ENCODE results near the gene DZANK1. TPM values are rescaled to one million over a fixed set of nuclear protein-coding genes. Genes with fewer than 3 reads are reported as not detected.

The DZANK1 gene
- total RNA-seq, 3 donors from 2014 or later: 2.6 to 14.8 (median 6.9) TPM

DNA sequence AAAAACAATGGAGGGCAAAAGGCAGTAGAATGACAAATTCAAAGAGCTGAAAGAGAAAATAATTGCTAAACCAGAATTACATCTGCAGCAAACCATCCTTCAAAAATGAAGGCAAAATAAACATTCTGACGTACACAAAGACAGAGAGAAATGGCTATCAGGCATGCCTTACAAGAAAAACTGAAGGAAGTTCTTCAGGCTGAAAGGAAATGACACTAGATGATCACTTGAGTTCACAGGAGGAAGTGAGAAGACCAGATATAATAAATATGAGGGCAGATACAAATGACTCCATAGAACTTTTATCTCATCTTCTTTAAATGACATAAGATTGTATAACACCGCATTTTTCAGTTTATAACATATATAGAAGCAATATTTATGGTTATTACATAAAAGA, 30.0 kb downstream of the DZANK1 start:
- no peaks in the 10 kb centered on the region for H3K36me3 ChIP-seq
- H3K9me3 ChIP-seq: no peaks in the 10 kb centered on the region
- H3K27ac ChIP-seq: no peak overlapping the region
- H3K4me3 ChIP-seq: no peak overlapping the region
- no peaks in the 10 kb centered on the region for H3K27me3 ChIP-seq
- DNase-seq (ENCODE audit: low spot score in 2 of 2): no peak
- H3K4me1 ChIP-seq: no peaks in the 10 kb centered on the region
- no peak for TF ChIP-seq POLR2A (IDR thresholded peaks at IDR 0.05)
- TF ChIP-seq, protein P1, sequence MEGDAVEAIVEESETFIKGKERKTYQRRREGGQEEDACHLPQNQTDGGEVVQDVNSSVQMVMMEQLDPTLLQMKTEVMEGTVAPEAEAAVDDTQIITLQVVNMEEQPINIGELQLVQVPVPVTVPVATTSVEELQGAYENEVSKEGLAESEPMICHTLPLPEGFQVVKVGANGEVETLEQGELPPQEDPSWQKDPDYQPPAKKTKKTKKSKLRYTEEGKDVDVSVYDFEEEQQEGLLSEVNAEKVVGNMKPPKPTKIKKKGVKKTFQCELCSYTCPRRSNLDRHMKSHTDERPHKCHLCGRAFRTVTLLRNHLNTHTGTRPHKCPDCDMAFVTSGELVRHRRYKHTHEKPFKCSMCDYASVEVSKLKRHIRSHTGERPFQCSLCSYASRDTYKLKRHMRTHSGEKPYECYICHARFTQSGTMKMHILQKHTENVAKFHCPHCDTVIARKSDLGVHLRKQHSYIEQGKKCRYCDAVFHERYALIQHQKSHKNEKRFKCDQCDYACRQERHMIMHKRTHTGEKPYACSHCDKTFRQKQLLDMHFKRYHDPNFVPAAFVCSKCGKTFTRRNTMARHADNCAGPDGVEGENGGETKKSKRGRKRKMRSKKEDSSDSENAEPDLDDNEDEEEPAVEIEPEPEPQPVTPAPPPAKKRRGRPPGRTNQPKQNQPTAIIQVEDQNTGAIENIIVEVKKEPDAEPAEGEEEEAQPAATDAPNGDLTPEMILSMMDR (IDR thresholded peaks at IDR 0.05): no peak
- intact Hi-C loops (cut with DNase I; ENCODE audit: low total_unique reads): no loop called here

DNA sequence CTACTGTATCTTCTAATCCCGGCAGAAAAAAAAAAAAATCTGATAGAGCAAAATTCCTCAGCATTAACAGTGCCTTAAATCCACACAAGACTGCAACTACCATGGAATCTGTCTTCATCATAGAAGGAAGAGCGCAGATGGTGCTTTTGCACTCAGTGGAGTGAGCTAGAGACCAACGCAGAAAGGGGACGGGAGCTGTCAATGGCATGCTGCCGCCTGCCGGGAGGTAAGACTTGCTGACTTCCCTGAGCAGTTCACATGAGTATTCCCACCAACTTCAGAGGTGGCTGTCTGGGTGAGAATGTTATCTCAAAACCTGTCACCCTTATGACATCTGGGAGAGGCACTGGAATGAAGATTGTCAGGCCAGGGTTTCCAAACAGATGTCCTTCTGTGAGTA, 35.6 kb downstream of the DZANK1 start:
- Histone ChIP-seq H3K4me3 (no peak overlapping the region), H3K36me3 (no peaks in the 10 kb centered on the region), H3K9me3 (no peaks in the 10 kb centered on the region), H3K27ac (no peak overlapping the region), H3K27me3 (no peaks in the 10 kb centered on the region), H3K4me1 (no peaks in the 10 kb centered on the region)
- intact Hi-C loops (cut with DNase I; ENCODE audit: low total_unique reads): no loop called here
- DNase-seq (ENCODE audit: low spot score in 2 of 2): no peak
- TF ChIP-seq, protein P1 (IDR thresholded peaks at IDR 0.05): no peak
- no peak for TF ChIP-seq POLR2A (IDR thresholded peaks at IDR 0.05)

DNA sequence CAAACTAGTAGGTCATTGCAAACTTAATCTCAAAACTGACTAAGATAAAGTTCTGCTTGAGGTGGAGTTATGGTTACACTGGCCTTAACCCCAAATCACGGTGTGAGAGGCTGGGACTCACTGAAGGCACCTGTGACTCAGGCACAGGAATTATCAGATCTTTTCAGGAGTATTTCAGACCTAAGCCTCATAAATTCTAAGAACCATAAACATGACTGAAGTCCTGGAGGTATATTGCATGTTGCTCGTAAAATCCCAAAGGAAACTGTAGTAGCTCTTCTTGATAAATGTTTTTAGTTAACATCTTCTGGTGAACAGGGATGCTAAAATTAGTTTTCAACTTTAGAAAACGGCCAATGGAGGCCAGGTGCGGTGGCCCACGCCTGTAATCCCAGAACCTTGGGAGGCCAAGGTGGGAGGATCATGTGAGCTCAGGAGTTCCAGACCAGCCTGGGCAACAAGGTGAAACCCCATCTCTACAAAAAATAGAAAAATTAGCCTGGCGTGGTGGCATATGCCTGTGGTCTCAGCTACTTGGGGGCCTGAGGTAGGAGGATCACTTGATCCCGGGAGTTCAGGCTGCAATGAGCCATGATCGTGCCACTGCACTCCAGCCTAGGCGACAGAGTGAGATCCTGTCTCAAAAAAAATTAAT, 36.5 kb downstream of the DZANK1 start:
- no peaks in the 10 kb centered on the region for H3K27me3 ChIP-seq
- no peak overlapping the region for H3K4me3 ChIP-seq
- H3K27ac ChIP-seq: no peak overlapping the region
- intact Hi-C loops (cut with DNase I; ENCODE audit: low total_unique reads): no loop called here
- no peaks in the 10 kb centered on the region for H3K36me3 ChIP-seq
- DNase-seq (ENCODE audit: low spot score in 2 of 2): no peak
- H3K4me1 ChIP-seq: no peaks in the 10 kb centered on the region
- no peak for TF ChIP-seq POLR2A (IDR thresholded peaks at IDR 0.05)
- TF ChIP-seq, protein P1 (IDR thresholded peaks at IDR 0.05): no peak
- TF ChIP-seq POLR2AphosphoS5 (IDR thresholded peaks at IDR 0.05): no peak
- H3K9me3 ChIP-seq: no peaks in the 10 kb centered on the region

DNA sequence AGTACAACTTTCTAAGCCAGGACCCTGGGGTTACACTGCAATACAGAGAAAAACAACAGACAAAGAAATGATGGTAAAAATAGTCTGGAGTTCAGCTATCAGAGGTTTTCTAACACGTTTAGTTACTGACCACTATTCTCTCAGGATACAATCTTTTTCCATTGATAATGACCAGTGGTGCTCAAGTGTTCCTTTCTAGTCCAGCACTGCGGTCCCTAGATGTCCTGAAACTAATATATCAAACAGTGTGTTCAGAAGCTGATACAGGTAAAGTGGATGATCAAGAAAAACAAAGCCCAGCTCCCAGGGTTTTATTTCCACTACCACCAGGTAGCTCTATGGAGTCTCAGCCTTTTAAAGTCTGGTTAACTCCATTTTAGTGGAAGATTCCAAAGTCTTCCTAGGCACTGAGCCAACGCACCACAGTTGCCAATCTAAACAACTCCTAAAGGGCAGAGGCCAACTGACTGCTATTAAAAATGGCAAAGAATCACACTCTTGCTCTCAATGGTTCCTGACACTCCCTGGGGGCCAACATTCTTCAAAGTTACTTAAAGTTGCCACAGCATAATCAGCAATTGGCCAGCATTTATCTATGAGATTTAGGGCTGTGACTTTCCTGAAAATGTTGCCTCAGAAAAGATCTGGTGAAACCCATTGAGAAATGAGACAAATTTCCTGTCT, 38.2 kb downstream of the DZANK1 start:
- no peak for DNase-seq (ENCODE audit: low spot score in 2 of 2)
- intact Hi-C loops (cut with DNase I; ENCODE audit: low total_unique reads): no loop called here
- H3K27me3 ChIP-seq: no peaks in the 10 kb centered on the region
- no peaks in the 10 kb centered on the region for H3K9me3 ChIP-seq
- TF ChIP-seq, protein P1 (IDR thresholded peaks at IDR 0.05): no peak
- TF ChIP-seq POLR2A (IDR thresholded peaks at IDR 0.05) (no peak), POLR2AphosphoS5 (IDR thresholded peaks at IDR 0.05) (no peak)
- H3K4me1 ChIP-seq: no peaks in the 10 kb centered on the region
- H3K27ac ChIP-seq: peak overlapping the region in 1 of 2 donors; percentile 0
- H3K4me3 ChIP-seq: no peak overlapping the region
- no peaks in the 10 kb centered on the region for H3K36me3 ChIP-seq

DNA sequence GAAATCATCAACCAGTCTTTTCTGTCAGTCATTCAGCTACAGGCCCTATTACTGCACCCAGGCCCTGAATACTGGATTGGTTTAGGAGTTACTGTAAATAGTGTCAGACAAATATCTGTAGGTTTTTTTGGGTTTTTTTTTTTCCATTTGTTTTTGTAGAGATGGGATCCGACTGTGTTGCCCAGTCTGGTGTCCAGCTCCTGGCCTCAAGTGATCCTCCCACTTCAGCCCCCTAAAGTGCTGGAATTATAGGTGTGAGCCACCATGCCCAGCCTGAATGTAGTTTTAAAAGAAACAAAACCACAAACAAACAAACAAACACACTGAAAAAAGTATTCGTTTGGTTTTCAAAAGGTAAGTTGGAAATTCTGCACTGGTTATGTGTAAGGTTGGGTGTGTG, 39.6 kb downstream of the DZANK1 start:
- H3K27me3 ChIP-seq: no peaks in the 10 kb centered on the region
- no peaks in the 10 kb centered on the region for H3K9me3 ChIP-seq
- no peak for DNase-seq (ENCODE audit: low spot score in 2 of 2)
- no peaks in the 10 kb centered on the region for H3K4me1 ChIP-seq
- no peak for TF ChIP-seq POLR2AphosphoS5 (IDR thresholded peaks at IDR 0.05)
- TF ChIP-seq POLR2A (IDR thresholded peaks at IDR 0.05): no peak
- TF ChIP-seq, protein P1 (IDR thresholded peaks at IDR 0.05): no peak
- intact Hi-C loops (cut with DNase I; ENCODE audit: low total_unique reads): no loop called here
- H3K4me3 ChIP-seq: no peak overlapping the region
- no peak overlapping the region for H3K27ac ChIP-seq
- H3K36me3 ChIP-seq: no peaks in the 10 kb centered on the region

Data from breast epithelium (tissue), 4 donors.